RWPE1 (cell line): ENCODE measurements around the gene LITAFD.
"Not testable (repeated sequence)": the region's sequence is repeated elsewhere in the genome, so short reads cannot be mapped to it uniquely, and the experiment has no call there.

Experiments
- CTCF ChIA-PET: fragments of 350-600 bp; sonication (Branson Sonifier 250); formaldehyde crosslinking; extraction: SDS; loops from one replicate; lab custom pipeline; 2021; lab: Yijun Ruan, JAX
- POLR2A ChIA-PET: fragments of 400-600 bp; formaldehyde crosslinking; extraction: SDS; loops from one replicate; lab custom pipeline; 2020; ENCODE audit warnings: antibody characterized with exemption; ENCODE audit not compliant: low non-redundant PET; lab: Yijun Ruan, JAX
- DNase-seq: peaks from one replicate; pipeline ENCODE4 v3.0.0; 2012; ENCODE audit warnings: low spot score
- H3K27ac ChIP-seq: fragments of 450-650 bp; 2 replicates; pipeline ENCODE4 v1.5.1; 2017
- CTCF ChIP-seq: fragments of 450-650 bp; conservative IDR thresholded peaks from 2 replicates; pipeline ENCODE4 v1.5.1; 2017; ENCODE audit warnings: low read depth, mild to moderate bottlenecking

LITAFD gene

DNA sequence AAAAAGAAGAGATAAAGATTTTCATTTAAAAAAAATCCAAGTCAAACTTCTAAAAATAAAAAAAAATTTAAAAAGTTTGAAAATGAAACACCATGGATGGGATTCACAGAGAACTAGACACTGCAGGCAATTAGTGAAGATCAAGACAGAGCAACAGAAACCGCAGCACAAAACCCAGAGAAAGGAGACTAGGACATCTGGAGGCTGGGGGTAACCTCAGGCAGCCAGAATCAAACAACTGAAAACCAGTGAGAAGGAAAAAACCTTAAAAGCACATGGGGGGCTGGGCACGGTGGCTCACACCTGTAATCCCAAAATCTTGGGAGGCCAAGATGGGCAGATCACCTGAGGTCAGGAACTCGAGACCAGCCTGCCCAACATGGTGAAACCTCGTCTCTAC is 30.6 kb downstream of the LITAFD start:
- H3K27ac ChIP-seq, result no peak overlapping the region
- DNase-seq, result no peak
- ChIA-PET CTCF (interaction anchor here (0.7 to 1.5 kb wide), 2 partner anchors 24 to 797 kb away, joined by 3 to 5 read pairs; no protein-coding TSS in a partner anchor), POLR2A (no interaction called here)
- TF ChIP-seq CTCF, result no peak

GRCh38 chr16:8914098-8914497 is 31.9 kb downstream of the LITAFD start:
- POLR2A ChIA-PET, result no interaction called here
- CTCF ChIA-PET, result interaction anchor here (0.5 kb wide), 1 partner anchor 199 kb away, joined by 4 read pairs; no protein-coding TSS in a partner anchor

DNA sequence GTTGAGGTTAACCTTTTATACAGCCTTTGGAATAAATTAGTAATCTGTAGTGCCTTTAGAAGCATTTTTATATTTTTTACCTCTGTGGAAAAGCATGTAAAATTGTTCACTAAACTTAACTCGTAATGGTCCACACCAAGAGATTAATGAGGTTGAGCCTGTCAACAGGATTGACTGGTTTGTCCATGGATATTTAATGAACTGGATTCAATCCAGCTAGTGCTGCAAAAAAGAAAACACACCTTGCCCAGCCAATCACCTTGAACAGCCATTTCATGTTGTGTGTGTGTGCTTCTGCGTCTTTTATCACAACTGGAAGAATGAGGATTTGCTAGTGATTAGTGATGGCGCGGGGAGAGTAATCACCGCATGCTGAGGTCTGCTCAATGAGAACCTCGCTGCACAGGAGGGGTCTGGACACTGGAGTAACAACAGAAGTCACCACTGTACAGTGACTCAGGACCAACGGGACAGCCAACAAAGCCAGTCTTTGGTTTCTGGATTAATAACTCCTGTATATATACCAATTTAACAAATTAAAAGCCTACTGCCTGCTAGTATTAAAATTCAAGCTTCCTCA is 33.7 kb downstream of the LITAFD start:
- no peak for TF ChIP-seq CTCF
- DNase-seq, result no peak
- POLR2A ChIA-PET, result no interaction called here
- H3K27ac ChIP-seq, result no peak overlapping the region
- CTCF ChIA-PET, result interaction anchor here (0.7 kb wide), 1 partner anchor 93 kb away, joined by 3 read pairs; no protein-coding TSS in a partner anchor

More at GRCh38 chr16:8914098-8914497, 31.9 kb downstream of the LITAFD start:
- DNase-seq, result no peak
- TF ChIP-seq CTCF, result no peak
- H3K27ac ChIP-seq, result no peak overlapping the region

DNA sequence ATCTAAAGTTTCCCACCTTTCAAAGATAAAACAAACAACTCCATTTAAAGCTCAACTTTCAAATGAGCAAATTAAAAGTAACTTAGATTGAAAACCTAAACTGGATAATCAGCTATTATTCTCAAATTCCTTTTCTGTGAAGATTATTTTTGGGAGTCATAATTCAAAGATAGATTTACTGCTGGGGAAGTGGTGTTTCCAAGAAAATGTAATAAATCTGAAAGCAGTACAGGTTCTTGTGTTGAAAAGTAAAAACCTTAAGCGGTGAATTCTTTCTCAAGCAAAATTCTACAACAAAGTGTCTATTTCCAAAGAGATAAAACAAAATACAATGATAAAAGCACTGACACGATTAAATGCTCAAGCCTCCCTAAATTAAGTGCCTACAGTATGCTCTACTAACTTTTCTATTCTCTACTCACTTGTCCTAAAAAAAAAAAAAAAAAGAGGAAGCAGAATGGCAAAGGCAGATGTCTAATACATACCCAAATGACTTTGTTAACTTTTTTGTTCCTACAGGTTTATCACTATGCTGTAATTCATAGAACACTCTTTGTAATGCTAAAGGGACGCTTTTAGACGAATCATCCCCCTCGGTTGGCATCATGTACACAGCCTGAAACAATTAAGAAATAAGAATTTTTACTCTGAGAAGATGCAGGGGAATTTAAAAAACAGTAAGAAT is 34.5 kb downstream of the LITAFD start:
- no peak overlapping the region for H3K27ac ChIP-seq
- no peak for DNase-seq
- ChIA-PET CTCF (interaction anchor here (0.7 to 1.6 kb wide), 2 partner anchors 20 to 92 kb away, joined by 3 read pairs; no protein-coding TSS in a partner anchor), POLR2A (no interaction called here)
- TF ChIP-seq CTCF, result no peak

DNA sequence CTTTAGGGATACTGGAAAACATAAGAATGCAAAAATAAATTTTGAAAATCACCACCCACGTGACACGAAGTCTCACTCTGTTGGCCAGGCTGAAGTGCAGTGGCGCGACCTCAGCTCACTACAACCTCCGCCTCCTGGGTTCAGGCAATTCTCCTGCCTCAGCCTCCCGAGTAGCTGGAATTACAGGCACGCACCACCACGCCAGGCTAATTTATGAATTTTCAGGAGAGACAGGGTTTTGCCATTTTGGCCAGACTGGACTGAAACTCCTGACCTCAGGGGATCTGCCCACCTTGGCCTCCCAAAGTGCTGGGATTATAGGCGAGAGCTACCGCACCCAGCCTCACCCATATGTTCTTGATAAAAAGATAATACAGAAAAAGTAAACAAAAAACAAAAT is 35.2 kb downstream of the LITAFD start:
- POLR2A ChIA-PET, DNase-seq, H3K27ac ChIP-seq: not testable (repeated sequence)
- CTCF ChIA-PET, result interaction anchor here (0.6 to 1.6 kb wide), 2 partner anchors 19 to 600 kb away, joined by 3 read pairs; no protein-coding TSS in a partner anchor

- TF ChIP-seq CTCF, result no peak
- no peak for DNase-seq
- H3K27ac ChIP-seq, result no peak overlapping the region
- CTCF ChIA-PET, result no interaction called here
- POLR2A ChIA-PET, result no interaction called here
Measured at GRCh38 chr16:8919089-8919933, 37.2 kb downstream of the LITAFD start.
